Cardiac septum (tissue), 1 donor: Measurements from ENCODE around the gene CAMK2G. TPM values are rescaled to one million over a fixed set of nuclear protein-coding genes. Genes with fewer than 3 reads are reported as not detected.
A peak's percentile ranks its signal among the peaks of the same experiment; 100 is the strongest.
"Not testable (repeated sequence)": the region's sequence is repeated elsewhere in the genome, so short reads cannot be mapped to it uniquely, and the experiment has no call there.

Experiments
- DNase-seq: peaks from one replicate; pipeline ENCODE4 v3.0.0-alpha.2; 2020; ENCODE audit warnings: low spot score
- intact Hi-C: fragments of 100-400 bp; cut with DNase I; formaldehyde crosslinking; loops from one replicate; pipeline ENCODE4 v1.14.0; 2022
- long read RNA-seq: library from polyadenylated mRNA; unstranded; transcript quantifications from one replicate; pipeline ENCODE4 v2.0.0, GENCODE V29; 2021
- total RNA-seq: library from RNA; stranded (reverse); fragmentation: NEBNext Ultra II Directional; extraction: Animal tissue kit (Norgen Biotek cat#: 25700); gene quantifications from one replicate; pipeline ENCODE4 v1.2.1, GENCODE V29; 2021
- donor health status: DM: no; HTN: no; CAD: no.

The CAMK2G gene
- total RNA-seq: 12.7 TPM
- long read RNA-seq, partial matches to known transcripts: 4 of 25 reads
- long read RNA-seq, other reads (novel, unspliced or antisense): 12 of 25 reads

DNA sequence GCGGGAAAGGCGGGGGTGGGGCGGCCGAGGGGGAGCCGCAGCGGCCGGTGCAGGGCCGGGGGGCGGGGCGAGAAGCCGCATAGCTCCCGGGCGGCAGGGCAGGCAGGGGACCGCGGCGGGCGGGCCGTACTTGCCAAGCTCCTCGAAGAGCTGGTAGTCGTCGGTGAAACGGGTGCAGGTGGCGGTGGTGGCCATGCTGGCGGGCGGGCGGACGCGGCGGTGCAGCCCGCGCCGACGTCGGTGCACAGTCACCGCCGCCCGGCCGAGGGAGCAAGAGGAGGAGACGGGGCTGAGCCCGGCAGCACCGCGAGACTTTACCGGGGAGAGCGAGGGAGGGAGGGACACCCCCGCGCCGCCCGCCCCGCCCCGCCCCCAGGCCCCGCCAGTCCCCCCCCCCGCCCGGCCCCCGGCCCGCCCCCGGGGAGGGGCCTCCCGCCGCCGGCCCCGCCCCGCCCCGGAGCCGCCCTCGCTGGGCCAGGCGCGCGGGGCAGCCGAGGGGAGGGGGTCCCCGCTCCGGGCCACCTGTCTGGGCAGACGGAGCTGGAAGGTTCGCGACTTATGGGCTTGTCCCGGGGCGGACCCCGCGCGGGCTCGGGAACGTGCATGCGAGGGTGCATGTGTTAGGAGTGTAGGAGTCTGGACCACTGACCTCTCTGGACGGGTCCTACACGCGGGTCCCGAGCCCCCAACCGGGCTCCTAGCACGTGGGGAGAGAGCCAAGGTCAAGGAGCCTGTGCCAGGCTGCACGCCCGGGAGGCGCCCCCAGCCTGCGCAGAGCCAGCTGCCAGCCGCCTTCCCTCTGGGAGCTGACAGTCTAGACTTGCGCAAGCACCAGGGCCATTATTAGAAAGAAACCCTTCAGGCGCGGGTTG lies at the start of gene CAMK2G:
TSS of gene CAMK2G (minus strand) at position 289 of the 872 bp plus-strand sequence. CDS start at position 195, 94 bp downstream.
- intact Hi-C loops: loop anchor here (5.0 kb wide), 1 partner anchor 62 kb away; the partner anchor contains the start of gene NDST2
- peak; percentile 94 for DNase-seq

DNA sequence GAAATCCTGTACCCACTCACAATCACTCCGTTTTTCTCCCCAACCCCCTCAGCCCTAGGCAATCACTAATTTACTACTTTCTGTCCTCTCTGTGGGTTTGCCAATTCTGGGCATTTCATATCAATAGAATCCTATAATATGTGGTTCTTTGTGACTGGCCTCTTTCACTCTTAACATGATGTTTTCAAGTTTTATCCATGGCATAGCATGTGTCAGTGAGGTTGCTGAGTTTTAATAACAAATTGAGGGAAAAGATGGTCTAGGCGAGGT lies 48.4 kb upstream of the CAMK2G start:
- DNase-seq: no peak
- intact Hi-C loops: no loop called here

DNA sequence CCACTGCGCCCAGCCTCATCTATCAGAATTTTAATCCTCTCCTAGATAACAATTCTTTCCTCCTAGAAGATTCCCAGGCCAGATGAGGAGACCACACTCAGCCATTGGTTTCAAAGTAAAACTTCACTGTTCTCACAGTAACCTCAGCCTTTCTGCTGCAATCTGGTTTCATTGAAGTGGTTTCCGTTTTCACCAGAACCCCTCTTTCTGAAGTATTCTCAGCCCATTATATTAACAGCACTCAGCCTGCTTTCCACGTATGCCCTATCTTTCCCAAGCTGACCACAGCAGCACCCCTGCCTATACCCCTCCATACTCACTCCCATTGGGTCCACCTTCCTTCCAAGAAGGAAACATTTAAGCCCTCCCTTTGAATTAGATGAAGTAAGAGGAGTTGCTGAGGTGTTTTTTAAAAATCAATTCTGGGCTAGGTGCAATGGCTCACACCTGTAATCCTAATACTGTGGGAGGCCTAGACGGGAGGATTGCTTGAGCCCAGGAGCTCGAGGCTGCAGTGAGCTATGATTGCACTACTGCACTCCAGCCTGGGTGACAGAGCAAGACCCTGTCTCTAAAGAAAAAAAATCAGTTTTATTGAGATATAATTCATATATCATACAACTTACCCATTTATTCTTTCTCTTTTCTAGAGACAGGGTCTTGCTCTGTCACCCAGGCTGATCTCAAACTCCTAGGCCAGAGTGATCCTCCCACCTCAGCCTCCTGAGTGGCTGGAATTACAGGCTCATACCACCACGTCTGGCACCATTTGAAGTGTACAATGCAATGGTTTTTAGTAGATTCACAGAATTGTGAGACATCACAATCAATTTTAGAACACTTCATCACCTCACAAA lies 47.9 kb upstream of the CAMK2G start:
- intact Hi-C loops: no loop called here
- DNase-seq: no peak

DNA sequence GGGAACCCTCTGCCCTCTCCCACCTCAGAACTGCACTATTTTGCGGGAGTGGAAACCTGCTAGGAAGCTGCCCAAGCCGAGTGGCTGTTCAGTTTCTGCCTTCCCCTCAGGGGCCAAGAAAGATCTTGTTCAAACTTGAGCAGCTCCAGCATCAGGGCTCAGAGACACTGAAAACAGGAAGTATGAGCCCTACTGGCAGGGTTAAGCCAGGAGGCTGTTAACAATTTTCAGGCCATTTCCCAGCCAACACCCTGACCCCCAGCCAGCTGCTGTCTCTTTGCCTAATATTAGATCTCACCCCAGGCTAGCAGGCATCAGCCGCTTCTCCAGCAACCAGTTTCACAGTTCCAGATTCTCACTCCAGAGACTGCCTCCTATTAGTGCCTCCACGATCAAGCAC lies 45.7 kb upstream of the CAMK2G start:
- intact Hi-C loops: no loop called here
- no peak for DNase-seq

DNA sequence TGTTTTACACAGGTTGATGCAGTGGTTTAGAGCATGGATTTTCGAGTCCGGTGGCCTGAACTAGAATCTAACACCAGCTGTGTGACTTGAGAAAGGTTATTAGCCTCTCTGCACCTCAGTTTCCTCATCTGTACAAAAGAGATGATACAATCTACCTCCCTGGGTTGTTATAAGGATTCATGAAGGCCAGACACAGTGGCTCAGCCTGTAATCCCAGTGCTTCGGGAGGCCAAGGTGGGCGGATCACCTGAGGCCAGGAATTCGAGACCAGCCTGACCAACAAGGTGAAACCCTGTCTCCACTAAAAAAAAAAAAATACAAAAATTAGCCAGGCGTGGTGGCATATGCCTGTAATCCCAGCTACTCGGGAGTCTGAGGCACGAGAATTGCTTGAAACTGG lies 45.1 kb upstream of the CAMK2G start:
- intact Hi-C loops: not testable (repeated sequence)

DNA sequence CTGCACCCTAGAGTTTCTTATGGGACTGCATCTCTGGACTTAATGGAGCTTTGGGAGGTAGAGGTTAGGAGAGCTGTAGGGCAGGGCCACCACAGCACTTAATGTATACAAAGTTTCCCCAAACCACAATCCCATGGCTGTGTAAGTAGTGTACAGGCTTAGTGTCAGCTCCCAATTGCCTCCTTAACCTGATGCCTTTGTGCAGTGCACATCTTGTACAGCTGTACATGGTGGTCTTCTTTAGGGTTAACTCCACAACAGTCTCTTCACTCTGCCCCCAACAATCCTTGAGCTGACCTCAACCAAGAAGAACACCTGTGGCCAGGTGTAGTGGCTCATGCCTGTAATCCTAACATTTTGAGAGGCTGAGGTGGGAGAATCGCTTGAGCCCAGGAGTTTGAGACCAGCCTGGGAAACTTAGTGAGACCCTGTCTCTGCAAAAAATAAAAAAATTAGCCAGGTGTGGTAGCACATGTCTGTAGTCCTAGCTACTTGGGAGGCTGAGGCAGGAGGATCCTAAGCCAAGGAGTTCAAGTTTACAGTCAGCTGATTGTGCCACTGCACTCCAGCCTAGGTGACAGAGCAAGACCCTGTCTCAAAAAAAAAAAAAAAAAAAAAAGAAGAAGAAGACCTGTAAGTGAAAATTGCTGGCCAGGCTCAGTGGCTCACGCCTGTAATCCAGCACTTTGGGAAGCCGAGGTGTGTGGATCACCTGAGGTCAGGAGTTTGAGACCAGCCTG lies 43.4 kb upstream of the CAMK2G start:
- intact Hi-C loops: no loop called here
- DNase-seq: no peak

More for the DNA sequence above, 45.1 kb upstream of the CAMK2G start:
- DNase-seq: not testable (repeated sequence)

DNA sequence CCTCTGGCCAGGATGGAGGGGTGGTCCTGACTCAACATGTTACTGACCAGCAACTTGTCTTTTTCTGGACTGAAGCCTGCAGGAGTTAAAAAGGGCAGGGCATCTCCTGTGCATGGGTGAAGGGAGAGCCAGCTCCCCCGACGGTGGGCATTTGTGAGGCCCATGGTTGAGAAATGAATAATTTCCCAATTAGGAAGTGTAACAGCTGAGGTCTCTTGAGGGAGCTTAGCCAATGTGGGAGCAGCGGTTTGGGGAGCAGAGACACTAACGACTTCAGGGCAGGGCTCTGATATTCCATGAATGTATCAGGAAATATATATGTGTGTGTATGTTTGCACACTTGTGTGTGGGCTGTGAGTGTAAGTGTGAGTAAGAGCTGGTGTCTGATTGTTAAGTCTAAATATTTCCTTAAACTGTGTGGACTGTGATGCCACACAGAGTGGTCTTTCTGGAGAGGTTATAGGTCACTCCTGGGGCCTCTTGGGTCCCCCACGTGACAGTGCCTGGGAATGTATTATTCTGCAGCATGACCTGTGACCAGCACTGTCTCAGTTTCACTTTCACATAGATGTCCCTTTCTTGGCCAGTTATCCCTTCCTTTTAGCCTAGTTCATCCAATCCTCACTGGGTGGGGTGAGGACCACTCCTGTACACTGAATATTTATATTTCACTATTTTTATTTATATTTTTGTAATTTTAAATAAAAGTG lies 42.6 kb upstream of the CAMK2G start:
- DNase-seq: no peak
- intact Hi-C loops: no loop called here

DNA sequence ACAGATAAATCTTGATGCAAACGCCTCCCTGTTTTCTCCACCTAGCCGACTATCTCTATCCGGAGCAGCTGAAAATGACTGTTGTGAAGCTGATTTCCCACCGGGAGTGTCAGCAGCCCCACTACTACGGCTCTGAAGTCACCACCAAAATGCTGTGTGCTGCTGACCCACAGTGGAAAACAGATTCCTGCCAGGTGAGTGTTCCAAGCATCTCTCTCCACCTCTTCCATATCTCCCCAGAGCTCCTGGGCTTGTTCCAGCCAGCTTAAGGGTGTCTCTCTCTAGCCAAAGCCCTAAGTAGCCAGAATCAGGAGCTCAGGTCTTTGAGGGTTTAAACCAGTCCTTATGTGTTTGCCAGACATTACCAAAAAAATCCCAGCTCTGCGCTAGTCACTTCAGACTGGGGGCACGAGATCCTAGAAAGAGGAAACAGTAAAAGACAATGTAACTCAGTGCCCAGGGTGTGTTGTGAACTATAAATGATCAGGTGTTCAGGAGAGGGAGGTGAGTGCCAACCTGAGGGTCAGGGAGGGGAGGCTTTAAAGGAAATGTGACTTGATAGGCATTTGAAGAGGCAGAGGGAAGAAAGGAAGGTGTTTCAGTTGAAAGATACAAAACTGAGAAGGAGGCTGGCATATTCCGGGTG lies 41.0 kb upstream of the CAMK2G start:
- intact Hi-C loops: no loop called here
- DNase-seq: no peak

DNA sequence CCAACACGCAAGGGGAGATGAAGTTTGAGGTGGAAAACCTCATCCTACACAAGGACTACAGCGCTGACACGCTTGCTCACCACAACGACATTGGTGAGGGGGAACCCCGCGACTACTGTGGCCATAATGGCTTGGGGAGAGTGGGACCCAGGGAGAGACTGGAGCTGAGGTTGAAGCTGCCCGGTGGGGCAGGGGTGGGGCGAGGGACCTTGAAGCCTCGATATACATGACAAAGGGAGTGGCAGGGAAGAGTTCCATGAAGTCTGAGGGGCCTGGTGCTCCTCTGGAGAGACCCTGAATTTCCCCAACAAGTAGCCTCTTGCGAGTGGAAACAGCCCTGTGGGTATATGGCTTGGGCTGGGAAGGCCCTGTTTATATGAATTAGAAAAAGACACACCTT lies 39.7 kb upstream of the CAMK2G start:
- DNase-seq: no peak
- intact Hi-C loops: no loop called here

DNA sequence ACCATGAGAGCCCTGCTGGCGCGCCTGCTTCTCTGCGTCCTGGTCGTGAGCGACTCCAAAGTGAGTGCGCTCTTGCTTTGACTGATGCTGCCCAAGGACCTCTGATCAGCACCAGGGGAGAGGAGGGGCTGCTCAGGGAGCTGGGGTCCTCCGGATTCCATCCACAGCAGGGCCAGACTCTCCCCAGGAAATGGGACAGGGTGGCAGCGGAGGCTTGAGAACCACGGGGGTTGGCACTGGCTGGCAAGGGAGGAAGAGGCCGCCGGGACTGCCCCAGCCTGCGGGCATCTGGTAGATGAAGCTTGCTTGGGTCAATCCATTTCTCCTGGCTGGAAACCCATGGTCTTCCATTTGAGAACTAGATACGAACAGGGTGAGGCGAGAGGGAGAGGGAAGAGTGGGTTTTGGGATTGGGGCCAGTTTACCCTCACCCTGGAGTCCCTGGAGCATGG lies 37.2 kb upstream of the CAMK2G start:
- intact Hi-C loops: no loop called here
- DNase-seq: no peak

DNA sequence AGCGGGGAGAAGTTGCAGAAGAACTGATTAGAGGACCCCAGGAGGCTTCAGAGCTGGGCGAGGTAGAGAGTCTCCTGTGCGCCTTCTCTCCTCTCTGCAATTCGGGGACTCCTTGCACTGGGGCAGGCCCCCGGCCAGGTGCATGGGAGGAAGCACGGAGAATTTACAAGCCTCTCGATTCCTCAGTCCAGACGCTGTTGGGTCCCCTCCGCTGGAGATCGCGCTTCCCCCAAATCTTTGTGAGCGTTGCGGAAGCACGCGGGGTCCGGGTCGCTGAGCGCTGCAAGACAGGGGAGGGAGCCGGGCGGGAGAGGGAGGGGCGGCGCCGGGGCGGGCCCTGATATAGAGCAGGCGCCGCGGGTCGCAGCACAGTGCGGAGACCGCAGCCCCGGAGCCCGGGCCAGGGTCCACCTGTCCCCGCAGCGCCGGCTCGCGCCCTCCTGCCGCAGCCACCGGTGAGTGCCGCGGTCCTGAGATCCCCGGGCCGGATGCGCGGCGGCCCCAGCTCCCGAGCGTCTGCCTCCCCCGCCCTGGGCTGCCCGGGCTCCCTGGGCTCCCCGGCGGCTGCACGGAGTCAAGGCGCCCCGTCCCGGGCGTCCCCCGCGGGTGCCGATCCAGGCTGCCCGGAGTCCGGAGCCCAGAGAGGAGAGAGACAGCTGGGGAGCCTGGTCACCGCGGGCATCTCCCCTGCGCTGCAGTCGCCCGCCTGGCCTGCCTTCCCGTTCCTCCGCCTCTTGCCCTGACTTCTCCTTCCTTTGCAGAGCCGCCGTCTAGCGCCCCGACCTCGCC lies 36.6 kb upstream of the CAMK2G start, which contains the start of gene PLAU:
TSS of gene PLAU (plus strand) at position 369 of the 789 bp plus-strand sequence. CDS start 424 bp downstream, outside the sequence.
- intact Hi-C loops: no loop called here
- DNase-seq: peak; percentile 91

DNA sequence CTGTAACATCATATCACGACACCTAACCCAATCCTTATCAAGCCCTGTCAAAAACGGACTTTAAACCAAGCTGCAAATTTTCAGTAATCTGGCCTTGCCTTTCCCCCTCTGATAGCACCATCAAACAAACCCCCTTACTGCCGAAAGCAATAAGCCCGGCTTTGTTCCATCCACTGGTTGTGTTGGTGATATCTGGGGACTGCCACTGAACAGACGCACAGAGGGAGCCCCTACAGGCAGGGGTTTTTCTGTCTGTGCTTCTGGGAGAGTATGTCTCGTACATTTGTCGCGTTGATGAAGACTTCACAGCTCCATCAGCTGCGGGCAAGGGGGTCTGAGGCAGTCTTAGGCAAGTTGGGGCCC lies 36.0 kb upstream of the CAMK2G start:
- intact Hi-C loops: no loop called here
- no peak for DNase-seq

DNA sequence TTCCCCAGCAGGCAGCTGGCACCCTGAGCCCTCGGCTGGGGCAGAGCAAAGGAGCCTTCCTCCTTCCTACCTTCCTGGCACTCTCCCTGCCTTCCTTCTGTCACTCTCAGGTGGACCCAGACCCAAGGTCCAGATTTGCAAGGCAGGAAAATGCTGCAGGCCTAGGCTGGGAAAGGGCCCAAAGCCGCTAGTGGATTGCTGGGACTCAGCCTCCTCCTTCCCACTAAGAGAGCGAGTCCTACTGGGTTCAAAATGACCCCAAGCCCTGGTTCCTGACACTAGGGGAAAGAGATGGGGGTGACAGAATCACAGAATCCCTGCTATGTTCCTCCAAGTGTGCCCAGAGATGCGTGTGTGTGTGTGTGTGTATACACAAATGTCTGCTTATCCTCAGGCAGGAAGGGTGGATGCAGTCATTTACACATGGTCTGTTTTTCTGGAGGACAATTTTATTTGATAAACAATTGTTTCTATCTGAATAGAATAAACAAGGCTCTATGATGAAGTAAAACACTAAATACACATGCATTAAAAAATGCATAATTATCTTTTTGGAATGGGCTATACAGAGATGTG lies 35.3 kb upstream of the CAMK2G start:
- intact Hi-C loops: no loop called here

DNA sequence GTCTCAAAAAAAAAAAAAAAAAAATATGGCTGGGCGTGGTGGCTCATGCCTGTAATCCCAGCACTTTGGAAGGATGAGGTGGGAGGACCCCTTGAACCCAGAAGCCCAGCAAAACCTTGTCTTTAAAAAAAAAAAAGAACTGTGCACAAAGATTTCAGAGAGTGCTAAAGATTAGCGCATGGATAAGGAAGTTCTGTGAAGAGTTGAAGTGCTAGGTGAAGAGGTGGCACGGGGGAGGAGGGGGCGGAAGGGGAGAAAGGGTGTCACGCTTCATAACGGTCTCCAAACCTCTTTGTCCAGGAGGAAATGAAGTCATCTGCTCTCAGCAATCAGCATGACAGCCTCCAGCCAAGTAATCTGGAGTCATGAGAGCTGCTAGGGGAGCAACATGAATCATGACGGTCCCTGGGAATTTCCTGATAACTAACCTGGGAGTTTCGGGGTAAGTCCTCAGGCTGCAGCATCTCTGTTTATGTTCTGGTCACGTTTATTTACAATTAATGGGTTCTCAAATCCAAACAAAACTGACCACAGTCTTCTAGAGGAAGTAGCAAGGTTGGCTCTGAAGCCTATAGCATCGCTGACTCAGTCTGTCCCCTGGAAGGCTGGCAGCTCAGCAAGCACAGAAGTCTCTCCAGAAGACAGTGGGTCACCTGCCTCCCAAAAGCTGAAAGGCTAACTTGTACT lies 34.6 kb upstream of the CAMK2G start:
- no peak for DNase-seq
- intact Hi-C loops: no loop called here

More for the DNA sequence above, 35.3 kb upstream of the CAMK2G start:
- no peak for DNase-seq

DNA sequence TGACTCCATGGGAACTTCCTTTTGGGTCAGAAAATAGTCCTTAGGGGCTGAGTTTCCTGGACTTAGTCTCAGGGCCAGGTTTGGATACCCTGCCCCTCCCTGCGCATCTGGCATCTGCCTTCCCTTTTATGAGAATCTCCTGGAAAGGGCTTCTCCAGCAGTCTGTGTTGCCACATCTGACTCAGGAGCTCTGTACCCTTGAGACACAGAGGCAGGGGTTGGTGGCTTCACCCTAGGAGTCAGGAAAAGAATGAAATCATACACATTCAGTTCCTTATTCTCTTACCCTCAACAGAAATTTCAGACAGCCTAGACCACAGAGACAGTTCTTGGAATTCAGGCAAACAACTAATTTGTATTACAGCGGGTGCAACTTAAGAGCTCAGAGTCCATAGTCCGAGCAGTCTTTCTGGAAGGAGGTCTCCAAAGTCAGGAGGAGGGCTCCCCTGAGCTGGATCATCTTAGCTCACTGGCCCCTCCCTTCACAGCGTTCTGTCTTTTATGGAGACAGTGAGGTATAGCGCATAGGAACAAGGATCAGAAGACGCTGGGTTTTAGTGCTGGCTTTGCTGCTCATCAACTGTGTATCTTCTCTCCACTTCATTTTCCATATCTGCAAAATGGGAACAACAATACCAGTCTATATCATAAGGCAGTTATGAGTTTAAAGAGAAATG lies 33.6 kb upstream of the CAMK2G start:
- no peak for DNase-seq
- intact Hi-C loops: loop anchor here (2.0 kb wide), 1 partner anchor 21 kb away; no protein-coding TSS in a partner anchor
